CD4-positive, alpha-beta T cell (primary cell): ENCODE data around the gene CPNE4. TPM values are rescaled to one million over a fixed set of nuclear protein-coding genes. Genes with fewer than 3 reads are reported as not detected.

Experiments
- ATAC-seq: fragments of 200-7000 bp; cut with Tn5 transposase; one replicate; pipeline ENCODE4 v1.10.0; 2022; ENCODE audit warnings: mild to moderate bottlenecking; ENCODE audit not compliant: poor library complexity
- CTCF ChIA-PET: fragments of 350-600 bp; sonication (Branson Sonifier 250); formaldehyde crosslinking; loops from one replicate; lab custom pipeline; 2021; ENCODE audit warnings: antibody characterized with exemption, inconsistent platforms; lab: Charles Lee
- POLR2A ChIA-PET: fragments of 350-600 bp; sonication (Branson Sonifier 250); formaldehyde crosslinking; loops from one replicate; lab custom pipeline; 2021; ENCODE audit warnings: antibody characterized with exemption, inconsistent platforms; lab: Charles Lee
- DNase-seq, 14 experiments: peaks; one replicate each; pipeline ENCODE4 v3.0.0-alpha.2; 2013 to 2020; ENCODE audit warnings: mixed read lengths in 2 of 14
- H3K27ac ChIP-seq, 2 donors: one replicate each; pipeline versions ENCODE4 v1.5.1 to v1.7.0; 2013; ENCODE audit warnings: low read length in 2 of 2, low read depth in 1 of 2, mild to moderate bottlenecking in 1 of 2
- H3K27me3 ChIP-seq, 2 experiments: 1 replicate in 1 of 2; 2 replicates in 1 of 2; pipeline versions ENCODE4 v1.6.1 to v1.7.0; 2013; ENCODE audit warnings: low read length in 2 of 2, control low read depth in 1 of 2, mild to moderate bottlenecking in 1 of 2, moderate library complexity in 1 of 2; ENCODE audit not compliant: insufficient read depth in 2 of 2, control insufficient read depth in 1 of 2
- H3K36me3 ChIP-seq: one replicate; pipeline ENCODE4 v1.6.1; 2013; ENCODE audit warnings: low read length, control low read depth; ENCODE audit not compliant: insufficient read depth
- H3K4me1 ChIP-seq: one replicate; pipeline ENCODE4 v1.6.1; 2013; ENCODE audit warnings: low read length, control low read depth; ENCODE audit not compliant: insufficient read depth
- H3K4me3 ChIP-seq: one replicate; pipeline ENCODE4 v1.5.1; 2013; ENCODE audit warnings: mild to moderate bottlenecking, low read length, moderate library complexity
- H3K9me3 ChIP-seq, 2 experiments: 1 replicate in 1 of 2; 2 replicates in 1 of 2; pipeline versions ENCODE4 v1.6.1 to v1.7.0; 2013; ENCODE audit warnings: low read length in 2 of 2, mild to moderate bottlenecking in 2 of 2, control low read depth in 1 of 2, moderate library complexity in 1 of 2; ENCODE audit not compliant: control insufficient read depth in 1 of 2, insufficient read depth in 1 of 2
- H3K27ac Mint-ChIP-seq: one replicate; pipeline ENCODE4 v1.8.0; 2020; ENCODE audit warnings: mixed read lengths
- H3K27me3 Mint-ChIP-seq: one replicate; pipeline ENCODE4 v1.8.0; 2021; ENCODE audit warnings: mixed read lengths
- H3K36me3 Mint-ChIP-seq: one replicate; pipeline ENCODE4 v1.8.0; 2021; ENCODE audit warnings: low read depth, mixed read lengths
- H3K4me1 Mint-ChIP-seq: one replicate; pipeline ENCODE4 v1.8.0; 2021; ENCODE audit warnings: low read depth, mixed read lengths
- H3K4me3 Mint-ChIP-seq: one replicate; pipeline ENCODE4 v1.8.0; 2020; ENCODE audit warnings: mild to moderate bottlenecking, mixed read lengths
- H3K9me3 Mint-ChIP-seq: one replicate; pipeline ENCODE4 v1.8.0; 2020; ENCODE audit warnings: mixed read lengths
- intact Hi-C, 2 experiments: fragments of 100-400 bp; cut with DNase I in 1 of 2; cut with micrococcal nuclease in 1 of 2; formaldehyde crosslinking; loops; one replicate each; pipeline versions ENCODE4 v1.15.1 to v1.9.0; 2023 to 2025; cut with DNase I, micrococcal nuclease
- total RNA-seq, 174 experiments: library from RNA in 2 of 174; stranded (reverse) in 2 of 174; gene quantifications; one replicate each; pipeline ENCODE4 v1.2.3 and lab custom pipeline; 2021 to 2026
- TF ChIP-seq, protein P1 (sequence below): fragments of 200-600 bp; IDR thresholded peaks from one replicate; pipeline ENCODE4 v1.8.0; 2022; ENCODE audit warnings: antibody characterized with exemption, mild to moderate bottlenecking

The CPNE4 gene
- total RNA-seq, 2 experiments from 2014 or later, result not detected

DNA sequence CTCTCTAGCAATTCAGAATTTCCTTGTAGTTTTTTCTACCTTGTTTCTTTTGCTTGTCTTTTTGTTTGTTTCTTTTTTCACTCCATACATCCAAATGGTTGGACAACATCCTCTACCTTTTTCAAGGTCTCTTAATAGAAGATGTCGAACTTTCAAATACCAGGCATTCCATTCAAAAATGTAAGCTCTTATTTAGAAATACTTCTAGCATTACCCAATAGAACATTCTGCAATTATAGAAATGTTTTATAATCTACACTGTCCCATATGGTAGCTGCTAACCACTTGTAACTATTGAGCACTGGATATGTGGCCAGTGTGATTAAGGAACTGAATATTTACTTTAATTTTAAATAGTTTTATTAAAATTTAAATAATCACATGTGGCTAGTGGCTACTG, 335.8 kb downstream of the CPNE4 start:
- DNase-seq, result no peak
- ChIA-PET POLR2A (no interaction called here), CTCF (no interaction called here)
- H3K4me3 Mint-ChIP-seq, result no peak overlapping the region
- H3K27me3 Mint-ChIP-seq, result peaks cover 19% of the 10 kb centered on the region
- H3K27ac Mint-ChIP-seq, result no peak overlapping the region
- Histone ChIP-seq H3K4me3 (no peak overlapping the region), H3K27ac (no peak overlapping the region), H3K4me1 (no peaks in the 10 kb centered on the region), H3K9me3 (no peaks in the 10 kb centered on the region), H3K36me3 (no peaks in the 10 kb centered on the region), H3K27me3 (no peaks in the 10 kb centered on the region)
- TF ChIP-seq, protein P1, sequence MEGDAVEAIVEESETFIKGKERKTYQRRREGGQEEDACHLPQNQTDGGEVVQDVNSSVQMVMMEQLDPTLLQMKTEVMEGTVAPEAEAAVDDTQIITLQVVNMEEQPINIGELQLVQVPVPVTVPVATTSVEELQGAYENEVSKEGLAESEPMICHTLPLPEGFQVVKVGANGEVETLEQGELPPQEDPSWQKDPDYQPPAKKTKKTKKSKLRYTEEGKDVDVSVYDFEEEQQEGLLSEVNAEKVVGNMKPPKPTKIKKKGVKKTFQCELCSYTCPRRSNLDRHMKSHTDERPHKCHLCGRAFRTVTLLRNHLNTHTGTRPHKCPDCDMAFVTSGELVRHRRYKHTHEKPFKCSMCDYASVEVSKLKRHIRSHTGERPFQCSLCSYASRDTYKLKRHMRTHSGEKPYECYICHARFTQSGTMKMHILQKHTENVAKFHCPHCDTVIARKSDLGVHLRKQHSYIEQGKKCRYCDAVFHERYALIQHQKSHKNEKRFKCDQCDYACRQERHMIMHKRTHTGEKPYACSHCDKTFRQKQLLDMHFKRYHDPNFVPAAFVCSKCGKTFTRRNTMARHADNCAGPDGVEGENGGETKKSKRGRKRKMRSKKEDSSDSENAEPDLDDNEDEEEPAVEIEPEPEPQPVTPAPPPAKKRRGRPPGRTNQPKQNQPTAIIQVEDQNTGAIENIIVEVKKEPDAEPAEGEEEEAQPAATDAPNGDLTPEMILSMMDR, result no peak
- intact Hi-C loops, result no loop called here
- peaks cover 2% of the 10 kb centered on the region for H3K9me3 Mint-ChIP-seq
- ATAC-seq, result no peak
- H3K36me3 Mint-ChIP-seq, result no peaks in the 10 kb centered on the region
- H3K4me1 Mint-ChIP-seq, result no peaks in the 10 kb centered on the region

- H3K4me3 ChIP-seq, result no peak overlapping the region
- Mint-ChIP-seq H3K4me1 (no peaks in the 10 kb centered on the region), H3K27ac (no peak overlapping the region), H3K27me3 (peaks cover 36% of the 10 kb centered on the region), H3K4me3 (no peak overlapping the region), H3K36me3 (no peaks in the 10 kb centered on the region), H3K9me3 (no peaks in the 10 kb centered on the region)
- no peaks in the 10 kb centered on the region for H3K4me1 ChIP-seq
- H3K27me3 ChIP-seq, result no peaks in the 10 kb centered on the region
- ChIA-PET POLR2A (no interaction called here), CTCF (no interaction called here)
- H3K36me3 ChIP-seq, result no peaks in the 10 kb centered on the region
- H3K9me3 ChIP-seq, result no peaks in the 10 kb centered on the region
- intact Hi-C loops, result no loop called here
- no peak overlapping the region for H3K27ac ChIP-seq
- ATAC-seq (no peak), DNase-seq (no peak)
- TF ChIP-seq, protein P1, result no peak
Observed at GRCh38 chr3:131694376-131694775, 340.4 kb downstream of the CPNE4 start.

GRCh38 chr3:131692356-131692755, 342.5 kb downstream of the CPNE4 start:
- ATAC-seq, result no peak
- ChIA-PET CTCF (no interaction called here), POLR2A (no interaction called here)
- Histone ChIP-seq H3K27ac (no peak overlapping the region), H3K4me1 (no peaks in the 10 kb centered on the region), H3K4me3 (no peak overlapping the region), H3K27me3 (no peaks in the 10 kb centered on the region), H3K9me3 (no peaks in the 10 kb centered on the region), H3K36me3 (no peaks in the 10 kb centered on the region)
- TF ChIP-seq, protein P1, result no peak
- Mint-ChIP-seq H3K9me3 (no peaks in the 10 kb centered on the region), H3K4me3 (no peak overlapping the region), H3K27me3 (peaks cover 49% of the 10 kb centered on the region), H3K36me3 (no peaks in the 10 kb centered on the region), H3K27ac (no peak overlapping the region), H3K4me1 (no peaks in the 10 kb centered on the region)
- intact Hi-C loops, result no loop called here
- no peak for DNase-seq
